Measurements from ENCODE around the gene ART5.
A peak's percentile ranks its signal among the peaks of the same experiment; 100 is the strongest.
"Not testable (repeated sequence)": the region's sequence is repeated elsewhere in the genome, so short reads cannot be mapped to it uniquely, and the experiment has no call there.

The ART5 gene

DNA sequence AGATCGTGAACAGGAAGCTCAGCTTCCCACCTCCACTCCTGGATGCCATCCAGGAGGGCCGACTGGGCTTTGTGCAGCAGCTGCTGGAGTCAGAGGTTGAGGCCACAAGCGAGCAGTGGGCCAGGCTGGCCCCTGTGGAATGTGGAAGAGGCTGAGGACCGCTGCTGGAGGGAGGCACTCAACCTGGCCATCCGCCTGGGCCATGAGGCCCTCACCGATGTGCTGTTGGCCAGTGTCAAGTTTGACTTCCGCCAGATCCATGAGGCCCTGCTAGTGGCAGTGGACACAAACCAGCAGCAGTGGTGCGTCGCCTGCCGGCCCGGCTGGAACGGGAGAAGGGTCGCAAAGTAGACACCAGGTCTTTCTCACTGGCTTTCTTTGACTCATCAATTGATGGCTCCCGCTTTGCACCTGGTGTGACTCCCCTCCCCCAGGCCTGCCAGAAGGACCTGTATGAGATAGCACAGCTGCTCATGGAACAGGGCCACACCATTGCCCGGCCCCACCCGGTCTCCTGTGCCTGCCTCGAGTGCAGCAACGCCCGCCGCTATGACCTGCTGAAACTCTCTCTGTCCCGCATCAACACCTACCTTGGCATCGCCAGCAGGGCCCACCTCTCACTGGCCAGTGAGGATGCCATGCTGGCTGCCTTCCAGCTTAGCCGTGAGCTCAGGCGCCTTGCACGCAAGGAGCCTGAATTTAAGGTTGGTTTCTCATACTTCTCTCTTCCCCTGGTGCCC is 24.9 kb downstream of the ART5 start:
- no peak for DNase-seq

DNA sequence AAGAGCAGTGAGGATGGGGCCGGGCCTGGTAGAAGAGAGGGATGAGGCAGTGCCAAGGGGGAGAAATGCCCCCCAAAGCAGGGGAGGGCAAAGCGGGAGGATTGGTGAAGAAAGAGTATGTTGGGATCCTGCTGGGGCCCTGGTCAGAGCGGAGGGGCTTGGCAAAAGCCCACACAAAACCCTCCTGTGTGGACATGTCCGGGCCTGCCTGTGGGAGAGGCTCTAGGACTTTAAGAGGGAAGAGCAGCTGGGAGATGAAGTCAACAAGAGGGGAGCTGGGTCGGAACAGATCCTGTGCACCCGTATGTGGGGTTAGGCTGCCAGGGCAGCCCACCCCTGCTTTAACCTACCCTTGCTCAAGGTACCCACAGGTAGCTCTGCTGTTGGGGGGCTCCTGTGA is 25.8 kb downstream of the ART5 start:
- DNase-seq = no peak

DNA sequence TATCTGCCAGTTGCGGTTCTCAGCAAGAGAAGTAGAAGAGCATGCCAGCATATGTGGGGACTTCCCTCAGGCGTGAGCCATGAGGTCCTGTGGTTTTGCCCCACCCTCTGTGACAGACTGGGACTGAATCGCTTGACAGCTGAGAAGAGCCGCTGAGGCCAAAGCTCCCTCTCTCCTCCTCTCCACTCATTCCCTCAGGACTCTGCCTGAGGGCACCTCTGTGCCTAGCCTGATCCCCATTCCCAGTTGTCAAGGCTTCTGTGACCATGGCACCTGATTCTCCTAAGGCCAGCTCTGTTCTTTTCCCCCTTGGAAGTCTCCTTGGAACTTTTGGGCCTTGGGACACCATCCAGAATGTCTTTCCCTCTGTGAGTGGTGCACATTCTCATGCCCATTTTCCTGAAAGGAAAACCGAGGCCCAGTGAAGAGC is 27.0 kb downstream of the ART5 start:
- peak in 3 of 14 donors; percentile 2 to 15 (median 3) for DNase-seq

DNA sequence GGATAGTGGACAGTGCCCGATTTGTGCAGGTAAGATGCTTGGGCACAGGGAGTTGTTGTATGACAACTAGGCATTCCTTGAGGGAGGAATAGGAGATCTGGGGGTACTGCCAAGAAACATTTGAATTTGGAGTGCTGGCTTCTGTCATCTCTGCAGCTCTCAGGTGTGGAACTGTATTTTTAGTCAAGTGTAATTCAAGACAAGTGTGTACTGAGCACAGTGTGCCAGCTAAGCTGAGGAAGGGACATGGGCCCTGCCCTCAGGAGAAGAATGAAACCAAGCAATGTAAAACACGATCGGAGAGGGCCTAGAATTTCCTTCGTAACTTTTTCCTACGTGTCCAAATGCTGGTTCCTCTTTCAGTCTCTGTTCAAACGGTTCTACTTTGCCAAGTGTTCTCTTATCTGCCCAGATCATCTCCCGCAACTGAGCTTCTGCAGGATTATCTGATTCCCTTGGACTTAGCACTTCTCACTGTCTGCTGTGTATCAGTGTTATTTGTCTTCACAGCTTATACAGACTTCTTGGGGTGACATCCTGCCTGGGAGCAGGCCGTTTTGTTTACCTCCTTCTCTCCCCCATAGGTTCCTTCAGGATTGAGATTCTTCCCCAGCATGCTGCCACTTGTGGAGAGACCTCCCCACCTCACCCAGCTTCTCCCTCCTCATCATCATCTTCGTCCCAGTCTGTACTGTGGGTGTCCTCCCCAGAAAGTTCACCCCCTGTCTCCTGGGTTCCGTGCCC is 27.6 kb downstream of the ART5 start:
- DNase-seq = no peak

DNA sequence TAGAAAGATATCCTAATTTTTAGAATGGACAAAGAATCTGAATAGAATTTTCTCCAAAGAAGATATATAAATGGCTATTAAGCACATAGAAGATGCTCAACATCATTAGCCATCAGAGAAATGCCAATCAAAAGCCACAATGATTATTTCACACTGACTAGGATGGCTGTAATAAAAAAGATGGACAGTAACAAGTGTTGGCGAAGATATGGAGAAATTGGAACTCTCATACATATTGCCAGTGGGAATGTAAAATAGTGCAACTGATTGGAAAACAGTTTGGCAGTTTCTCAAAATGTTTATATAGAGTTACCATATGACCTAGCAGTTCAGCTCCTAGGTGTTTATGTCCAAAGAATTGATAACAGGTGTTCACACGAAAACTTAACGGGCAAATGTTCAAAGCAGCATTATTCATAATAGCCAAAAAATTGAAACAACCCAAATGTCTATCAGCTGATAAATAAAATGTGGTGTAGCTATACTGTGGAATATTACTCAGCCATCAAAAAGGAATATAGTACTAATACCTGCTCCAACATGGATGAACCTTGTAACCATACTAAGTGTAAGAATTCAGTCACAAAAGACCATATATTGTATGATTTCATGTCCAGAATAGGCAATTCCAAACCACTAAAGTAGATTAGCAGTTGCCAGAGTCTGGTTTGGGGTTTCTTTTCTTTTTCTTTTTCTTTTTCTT is 29.7 kb downstream of the ART5 start:
- DNase-seq = no peak

DNA sequence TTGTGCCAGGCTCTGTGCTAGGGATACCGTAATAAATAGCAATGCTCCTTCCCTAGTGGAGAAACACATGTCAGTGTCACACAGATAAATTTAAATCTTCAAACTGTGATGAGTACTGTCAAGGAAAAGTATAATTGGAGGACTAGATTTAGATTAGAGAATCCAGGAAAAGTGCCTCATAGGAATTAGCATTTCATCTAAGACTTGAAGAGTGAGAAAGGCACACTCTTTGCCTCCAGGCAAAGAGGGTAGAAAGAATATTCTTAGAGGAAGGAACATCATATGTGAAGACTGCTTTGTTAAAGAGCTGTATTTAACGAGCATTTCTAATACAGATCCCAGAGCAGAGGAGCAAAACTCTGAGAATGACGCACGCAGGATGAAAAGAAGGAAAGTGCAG is 30.9 kb downstream of the ART5 start:
- no peak for DNase-seq

DNA sequence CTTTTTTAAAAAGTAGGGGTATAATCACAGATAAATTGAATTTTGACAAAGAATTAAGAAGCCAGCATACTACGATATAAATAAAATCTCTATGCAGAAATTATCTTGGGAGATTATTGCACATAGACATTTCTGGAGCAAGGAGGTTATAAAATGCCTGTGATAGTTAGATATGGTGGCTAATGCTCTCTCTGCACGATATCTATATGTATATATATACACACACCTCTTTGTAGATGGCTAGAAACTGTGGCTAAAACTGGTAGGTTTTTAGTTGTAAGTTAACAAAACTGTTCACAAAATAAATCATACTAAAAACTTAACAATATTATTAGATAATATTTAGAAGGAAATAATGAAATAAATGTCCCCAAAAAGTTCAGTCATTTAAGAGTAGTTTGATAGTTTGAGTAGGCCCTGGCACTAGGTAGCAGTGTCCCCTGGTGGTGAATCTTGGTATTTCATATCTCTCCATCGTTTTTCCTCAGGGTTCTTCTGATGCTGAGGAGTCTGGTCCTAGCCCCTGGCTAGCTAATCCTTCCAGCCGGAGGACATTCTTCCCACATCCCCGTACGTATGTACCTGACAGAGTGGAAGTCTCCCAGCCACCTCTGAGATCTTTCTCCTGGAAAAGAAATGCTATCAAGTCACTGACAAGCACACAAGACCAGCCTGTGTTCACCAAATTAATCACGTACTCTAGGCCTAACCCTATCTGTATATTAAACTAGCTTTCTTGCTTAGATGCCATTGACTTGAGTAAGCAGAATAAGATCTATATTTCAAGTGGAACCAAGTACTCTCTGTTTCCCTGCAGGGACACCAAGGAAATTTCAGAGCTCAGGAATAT is 32.2 kb downstream of the ART5 start:
- no peak for DNase-seq

DNA sequence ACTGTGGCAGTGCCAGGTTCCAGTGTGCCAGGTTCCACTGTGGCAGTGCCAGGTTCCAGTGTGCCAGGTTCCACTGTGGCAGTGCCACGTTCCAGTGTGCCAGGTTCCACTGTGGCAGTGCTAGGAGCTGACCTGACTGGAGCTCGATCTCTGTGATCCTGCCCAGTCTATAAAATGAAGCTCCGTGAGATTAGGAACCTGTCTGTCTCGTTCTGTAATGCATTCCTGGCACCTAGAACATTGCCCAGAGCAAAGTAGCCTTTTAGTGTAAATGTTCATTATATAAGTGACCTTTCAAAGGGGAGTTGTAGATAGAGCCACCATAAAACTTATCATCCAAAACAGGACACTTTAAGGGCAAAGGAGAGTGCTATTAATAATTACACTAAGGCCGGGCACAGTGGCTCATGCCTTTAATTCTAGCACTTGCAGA is 36.0 kb downstream of the ART5 start:
- DNase-seq = no peak

DNA sequence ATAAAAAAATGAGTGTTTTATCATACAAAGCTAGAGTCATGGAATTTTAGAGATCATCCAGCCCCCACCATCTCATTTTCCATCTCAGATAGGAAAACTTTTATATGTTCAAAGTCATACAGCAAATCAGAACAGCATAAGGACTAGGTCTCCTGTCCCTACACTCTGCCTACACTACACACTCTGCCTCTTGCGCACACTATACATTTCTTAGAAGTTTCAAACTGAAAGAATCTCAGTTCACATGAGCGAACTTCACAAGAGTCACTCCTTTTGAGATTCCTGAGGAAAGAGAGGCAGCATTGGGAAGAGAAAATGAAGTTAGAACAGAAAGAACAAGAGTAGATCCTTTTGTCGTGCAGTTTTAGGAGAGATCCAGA is 36.5 kb downstream of the ART5 start:
- DNase-seq = no peak

DNA sequence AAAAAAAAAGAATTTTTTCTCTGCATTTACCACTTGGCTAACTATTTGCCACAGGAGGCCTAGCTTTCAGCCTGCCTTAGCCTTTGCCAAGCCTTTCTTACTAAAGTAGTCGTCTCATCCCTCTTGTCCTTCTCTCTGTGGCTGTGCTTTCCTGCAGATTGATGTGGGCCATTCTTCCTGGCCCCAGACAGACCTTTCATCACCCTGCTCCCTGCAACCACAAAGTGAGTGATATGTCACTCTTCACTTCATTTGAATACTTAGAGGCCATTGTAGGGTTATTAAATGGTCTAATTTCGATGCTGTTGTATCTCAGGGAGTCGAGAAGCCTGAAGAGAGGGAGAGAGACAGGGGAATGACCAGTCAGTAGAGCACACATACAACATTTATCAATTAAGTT is 37.6 kb downstream of the ART5 start:
- DNase-seq = no peak

DNA sequence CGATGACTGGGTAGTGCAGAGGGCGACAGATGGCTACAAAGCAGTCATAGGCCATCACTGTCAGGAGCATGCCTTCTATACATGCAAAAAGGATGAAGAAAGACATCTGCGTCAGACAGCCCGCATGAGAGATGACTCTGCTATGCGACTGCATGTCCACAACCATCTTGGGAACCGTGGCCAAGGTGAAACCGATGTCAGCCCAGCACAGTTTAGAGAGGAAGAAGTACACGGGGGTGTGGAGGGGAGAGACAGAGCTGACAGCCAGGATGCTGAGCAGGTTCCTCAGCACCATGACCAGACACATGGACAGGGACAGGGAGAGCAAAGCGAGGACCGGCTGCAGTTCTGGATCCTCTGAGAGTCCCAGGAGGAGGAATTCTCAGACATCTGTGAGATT is 41.6 kb downstream of the ART5 start:
- not testable (repeated sequence) for DNase-seq

DNA sequence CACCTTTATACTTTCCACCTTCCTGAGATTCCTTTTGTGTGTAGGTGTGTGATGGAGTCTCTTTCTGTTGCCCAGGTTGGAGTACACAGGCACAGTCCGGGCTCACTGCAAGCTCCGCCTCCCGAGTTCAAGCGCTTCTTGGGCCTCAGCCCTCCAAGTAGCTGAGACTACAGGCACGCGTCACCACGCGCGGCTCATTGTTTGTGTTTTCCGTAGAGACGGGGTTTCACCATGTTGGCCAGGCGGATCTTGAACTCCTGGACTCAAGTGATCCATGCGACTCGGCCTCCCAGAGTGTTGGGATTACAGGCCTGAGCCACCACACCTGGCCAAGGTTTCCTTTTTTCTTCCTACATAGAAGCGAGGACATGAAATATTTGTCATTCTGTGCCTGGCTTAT is 44.0 kb downstream of the ART5 start:
- not testable (repeated sequence) for DNase-seq

DNA sequence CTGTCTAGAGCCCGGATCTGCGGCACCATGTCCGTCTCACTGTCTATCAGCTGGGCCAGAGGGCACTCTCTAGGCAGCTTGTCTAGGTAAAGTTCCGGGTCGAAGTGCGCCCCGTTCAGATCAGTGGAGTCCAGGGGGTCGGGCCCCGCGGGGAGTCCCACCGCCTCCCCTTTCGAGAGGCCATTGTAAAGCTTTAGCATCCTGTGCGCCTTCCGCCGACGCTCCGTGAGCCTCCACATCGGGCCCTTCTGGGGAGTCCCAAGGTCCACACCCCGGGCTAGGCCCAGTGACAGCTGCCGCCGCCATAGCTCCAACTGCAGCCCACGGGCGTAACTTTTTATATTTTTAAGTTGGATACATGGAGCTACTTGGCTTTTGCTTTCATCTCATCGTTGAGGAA is 50.5 kb downstream of the ART5 start:
- not testable (repeated sequence) for DNase-seq

DNA sequence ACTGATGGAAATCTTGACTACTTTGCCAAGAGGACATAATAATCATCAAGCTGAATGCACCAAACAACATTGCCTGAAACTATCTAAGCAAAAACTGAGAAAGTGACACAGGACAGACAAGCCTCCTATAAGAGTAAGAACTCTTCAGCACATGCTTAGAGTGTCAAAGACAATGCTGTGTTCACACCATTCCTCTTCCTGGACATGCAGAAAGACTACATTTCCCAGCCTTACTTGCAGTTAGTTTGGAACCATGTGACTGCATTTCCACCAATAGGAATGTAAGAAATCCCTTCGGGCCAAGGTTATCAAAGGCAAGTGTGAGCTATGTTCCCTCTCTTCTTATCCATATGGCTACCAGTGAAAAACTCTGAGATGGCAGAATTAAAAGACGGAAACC is 51.6 kb downstream of the ART5 start:
- DNase-seq = not testable (repeated sequence)

DNA sequence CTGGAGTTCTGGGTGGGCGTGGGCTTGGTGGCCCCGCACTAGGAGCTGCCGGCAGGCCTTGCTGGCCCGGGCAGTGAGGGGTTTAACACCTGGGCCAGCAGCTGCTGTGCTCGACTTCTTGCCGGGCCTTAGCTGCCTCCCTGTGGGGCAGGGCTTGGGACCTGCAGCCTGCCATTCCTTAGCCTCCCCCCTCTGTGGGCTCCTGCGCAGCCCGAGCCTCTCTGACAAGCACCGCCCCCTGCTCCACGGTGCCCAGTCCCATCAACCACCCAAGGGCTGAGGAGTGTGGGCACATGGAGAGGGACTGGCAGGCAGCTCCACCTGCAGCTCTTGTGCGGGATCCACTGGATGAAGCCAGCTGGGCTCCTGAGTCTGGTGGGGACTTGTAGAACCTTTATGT is 53.0 kb downstream of the ART5 start:
- not testable (repeated sequence) for DNase-seq
